Hepatocyte (in vitro differentiated cells): ENCODE data around the gene MAD1L1.

Experiments
- CTCF ChIP-seq: fragments of 200-600 bp; sonication (generic); IDR thresholded peaks from 2 replicates; pipeline ENCODE4 v1.5.1; 2016; ENCODE audit warnings: antibody characterized with exemption, mild to moderate bottlenecking; ENCODE audit not compliant: poor library complexity
- EZH2 ChIP-seq: fragments of 200-600 bp; sonication (generic); IDR thresholded peaks from 2 replicates; pipeline ENCODE4 v1.6.1; 2016; ENCODE audit warnings: antibody characterized with exemption, mild to moderate bottlenecking, borderline replicate concordance
- EZH2phosphoT487 ChIP-seq: fragments of 200-600 bp; sonication (generic); IDR thresholded peaks from one replicate; pipeline ENCODE4 v1.6.1; 2018; ENCODE audit warnings: antibody characterized with exemption, mild to moderate bottlenecking, low read depth, moderate library complexity; ENCODE audit not compliant: unreplicated experiment, severe bottlenecking

GRCh38 chr7:2097492-2097891 is 135.3 kb downstream of the MAD1L1 start:
- TF ChIP-seq CTCF (no peak), EZH2phosphoT487 (no peak), EZH2 (no peak)
